HEK293 (cell line): ENCODE data around the gene ARHGAP23.

Source experiments
- KLF16 ChIP-seq: fragments of 450-650 bp; formaldehyde crosslinking; IDR thresholded peaks from 2 replicates; pipeline ENCODE4 v1.5.1; 2017; ENCODE audit warnings: missing biosample characterization, missing genetic modification characterization
- ZBTB1 ChIP-seq: fragments of 450-650 bp; formaldehyde crosslinking; IDR thresholded peaks from 2 replicates; pipeline ENCODE4 v1.5.1; 2016; ENCODE audit warnings: missing biosample characterization, missing genetic modification characterization
- ZBTB8A ChIP-seq: fragments of 450-650 bp; formaldehyde crosslinking; IDR thresholded peaks from 2 replicates; pipeline ENCODE4 v1.5.1; 2016; ENCODE audit warnings: missing biosample characterization, missing genetic modification characterization
- ZNF292 ChIP-seq: fragments of 450-650 bp; formaldehyde crosslinking; IDR thresholded peaks from 2 replicates; pipeline ENCODE4 v1.5.1; 2016; ENCODE audit warnings: low read depth, missing biosample characterization, missing genetic modification characterization, borderline replicate concordance
- ZNF530 ChIP-seq: fragments of 450-650 bp; formaldehyde crosslinking; IDR thresholded peaks from 2 replicates; pipeline ENCODE4 v1.5.1; 2016; ENCODE audit warnings: low read depth, missing biosample characterization, missing genetic modification characterization
- ZNF660 ChIP-seq: fragments of 450-650 bp; IDR thresholded peaks from 2 replicates; pipeline ENCODE4 v1.5.1; 2018; ENCODE audit warnings: missing biosample characterization, mild to moderate bottlenecking, missing genetic modification characterization
- ZNF776 ChIP-seq: fragments of 450-650 bp; formaldehyde crosslinking; IDR thresholded peaks from 2 replicates; pipeline ENCODE4 v1.5.0; 2017; ENCODE audit warnings: missing biosample characterization, missing genetic modification characterization, borderline replicate concordance
- TF ChIP-seq, protein P1 (sequence below): fragments of 450-650 bp; formaldehyde crosslinking; IDR thresholded peaks from 2 replicates; pipeline ENCODE4 v1.5.1; 2016; ENCODE audit warnings: missing biosample characterization, missing genetic modification characterization
- TF ChIP-seq, protein P2 (sequence below): fragments of 450-650 bp; formaldehyde crosslinking; IDR thresholded peaks from 2 replicates; pipeline ENCODE4 v1.5.1; 2016; ENCODE audit warnings: missing biosample characterization, missing genetic modification characterization
- TF ChIP-seq, protein P3 (sequence below): fragments of 450-650 bp; formaldehyde crosslinking; IDR thresholded peaks from 2 replicates; pipeline ENCODE4 v1.5.1; 2016; ENCODE audit warnings: missing biosample characterization, missing genetic modification characterization, low read depth
- TF ChIP-seq, protein P4 (sequence below): fragments of 450-650 bp; formaldehyde crosslinking; IDR thresholded peaks from 2 replicates; pipeline ENCODE4 v1.5.1; 2016; ENCODE audit warnings: missing biosample characterization, missing genetic modification characterization
- TF ChIP-seq, protein P5 (sequence below): fragments of 450-650 bp; formaldehyde crosslinking; IDR thresholded peaks from 2 replicates; pipeline ENCODE4 v1.5.1; 2016; ENCODE audit warnings: missing biosample characterization, missing genetic modification characterization
- TF ChIP-seq, protein P6 (sequence below): fragments of 450-650 bp; formaldehyde crosslinking; IDR thresholded peaks from 2 replicates; pipeline ENCODE4 v1.5.1; 2017; ENCODE audit warnings: missing biosample characterization, missing genetic modification characterization
- TF ChIP-seq, protein P7 (sequence below): fragments of 450-650 bp; formaldehyde crosslinking; IDR thresholded peaks from 2 replicates; pipeline ENCODE4 v1.5.0; 2017; ENCODE audit warnings: missing biosample characterization, missing genetic modification characterization, borderline replicate concordance

DNA sequence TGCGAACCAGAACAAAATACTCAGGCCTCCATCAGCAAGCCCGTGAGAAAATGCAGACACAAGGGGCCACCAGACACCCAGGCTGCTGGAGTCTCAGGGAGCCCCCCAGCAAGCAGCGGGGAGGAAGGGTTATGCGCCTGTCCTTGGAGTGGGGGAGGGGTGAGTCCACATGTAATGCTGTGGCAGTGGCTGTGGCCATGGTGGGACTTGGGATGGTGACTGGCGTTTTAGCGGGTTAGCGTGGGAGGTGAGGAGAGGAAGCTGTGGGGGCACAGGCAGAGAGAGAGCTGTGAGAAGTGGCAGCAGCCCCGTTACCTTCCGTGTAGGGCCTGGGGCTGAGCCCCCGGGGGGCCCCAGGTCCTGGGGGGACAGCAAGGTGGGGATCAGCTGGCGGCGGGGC is 119.2 kb downstream of the ARHGAP23 start:
- TF ChIP-seq, protein P1, sequence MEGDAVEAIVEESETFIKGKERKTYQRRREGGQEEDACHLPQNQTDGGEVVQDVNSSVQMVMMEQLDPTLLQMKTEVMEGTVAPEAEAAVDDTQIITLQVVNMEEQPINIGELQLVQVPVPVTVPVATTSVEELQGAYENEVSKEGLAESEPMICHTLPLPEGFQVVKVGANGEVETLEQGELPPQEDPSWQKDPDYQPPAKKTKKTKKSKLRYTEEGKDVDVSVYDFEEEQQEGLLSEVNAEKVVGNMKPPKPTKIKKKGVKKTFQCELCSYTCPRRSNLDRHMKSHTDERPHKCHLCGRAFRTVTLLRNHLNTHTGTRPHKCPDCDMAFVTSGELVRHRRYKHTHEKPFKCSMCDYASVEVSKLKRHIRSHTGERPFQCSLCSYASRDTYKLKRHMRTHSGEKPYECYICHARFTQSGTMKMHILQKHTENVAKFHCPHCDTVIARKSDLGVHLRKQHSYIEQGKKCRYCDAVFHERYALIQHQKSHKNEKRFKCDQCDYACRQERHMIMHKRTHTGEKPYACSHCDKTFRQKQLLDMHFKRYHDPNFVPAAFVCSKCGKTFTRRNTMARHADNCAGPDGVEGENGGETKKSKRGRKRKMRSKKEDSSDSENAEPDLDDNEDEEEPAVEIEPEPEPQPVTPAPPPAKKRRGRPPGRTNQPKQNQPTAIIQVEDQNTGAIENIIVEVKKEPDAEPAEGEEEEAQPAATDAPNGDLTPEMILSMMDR (tag by site-specific recombination) = no peak
- no peak for TF ChIP-seq ZBTB1 (tag by site-specific recombination)
- TF ChIP-seq, protein P2, sequence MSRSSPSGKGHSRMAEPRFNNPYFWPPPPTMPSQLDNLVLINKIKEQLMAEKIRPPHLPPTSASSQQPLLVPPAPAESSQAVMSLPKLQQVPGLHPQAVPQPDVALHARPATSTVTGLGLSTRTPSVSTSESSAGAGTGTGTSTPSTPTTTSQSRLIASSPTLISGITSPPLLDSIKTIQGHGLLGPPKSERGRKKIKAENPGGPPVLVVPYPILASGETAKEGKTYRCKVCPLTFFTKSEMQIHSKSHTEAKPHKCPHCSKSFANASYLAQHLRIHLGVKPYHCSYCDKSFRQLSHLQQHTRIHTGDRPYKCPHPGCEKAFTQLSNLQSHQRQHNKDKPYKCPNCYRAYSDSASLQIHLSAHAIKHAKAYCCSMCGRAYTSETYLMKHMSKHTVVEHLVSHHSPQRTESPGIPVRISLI (tag by site-specific recombination) = no peak
- TF ChIP-seq, protein P3, sequence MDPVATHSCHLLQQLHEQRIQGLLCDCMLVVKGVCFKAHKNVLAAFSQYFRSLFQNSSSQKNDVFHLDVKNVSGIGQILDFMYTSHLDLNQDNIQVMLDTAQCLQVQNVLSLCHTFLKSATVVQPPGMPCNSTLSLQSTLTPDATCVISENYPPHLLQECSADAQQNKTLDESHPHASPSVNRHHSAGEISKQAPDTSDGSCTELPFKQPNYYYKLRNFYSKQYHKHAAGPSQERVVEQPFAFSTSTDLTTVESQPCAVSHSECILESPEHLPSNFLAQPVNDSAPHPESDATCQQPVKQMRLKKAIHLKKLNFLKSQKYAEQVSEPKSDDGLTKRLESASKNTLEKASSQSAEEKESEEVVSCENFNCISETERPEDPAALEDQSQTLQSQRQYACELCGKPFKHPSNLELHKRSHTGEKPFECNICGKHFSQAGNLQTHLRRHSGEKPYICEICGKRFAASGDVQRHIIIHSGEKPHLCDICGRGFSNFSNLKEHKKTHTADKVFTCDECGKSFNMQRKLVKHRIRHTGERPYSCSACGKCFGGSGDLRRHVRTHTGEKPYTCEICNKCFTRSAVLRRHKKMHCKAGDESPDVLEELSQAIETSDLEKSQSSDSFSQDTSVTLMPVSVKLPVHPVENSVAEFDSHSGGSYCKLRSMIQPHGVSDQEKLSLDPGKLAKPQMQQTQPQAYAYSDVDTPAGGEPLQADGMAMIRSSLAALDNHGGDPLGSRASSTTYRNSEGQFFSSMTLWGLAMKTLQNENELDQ (tag by site-specific recombination) = no peak
- TF ChIP-seq, protein P4, sequence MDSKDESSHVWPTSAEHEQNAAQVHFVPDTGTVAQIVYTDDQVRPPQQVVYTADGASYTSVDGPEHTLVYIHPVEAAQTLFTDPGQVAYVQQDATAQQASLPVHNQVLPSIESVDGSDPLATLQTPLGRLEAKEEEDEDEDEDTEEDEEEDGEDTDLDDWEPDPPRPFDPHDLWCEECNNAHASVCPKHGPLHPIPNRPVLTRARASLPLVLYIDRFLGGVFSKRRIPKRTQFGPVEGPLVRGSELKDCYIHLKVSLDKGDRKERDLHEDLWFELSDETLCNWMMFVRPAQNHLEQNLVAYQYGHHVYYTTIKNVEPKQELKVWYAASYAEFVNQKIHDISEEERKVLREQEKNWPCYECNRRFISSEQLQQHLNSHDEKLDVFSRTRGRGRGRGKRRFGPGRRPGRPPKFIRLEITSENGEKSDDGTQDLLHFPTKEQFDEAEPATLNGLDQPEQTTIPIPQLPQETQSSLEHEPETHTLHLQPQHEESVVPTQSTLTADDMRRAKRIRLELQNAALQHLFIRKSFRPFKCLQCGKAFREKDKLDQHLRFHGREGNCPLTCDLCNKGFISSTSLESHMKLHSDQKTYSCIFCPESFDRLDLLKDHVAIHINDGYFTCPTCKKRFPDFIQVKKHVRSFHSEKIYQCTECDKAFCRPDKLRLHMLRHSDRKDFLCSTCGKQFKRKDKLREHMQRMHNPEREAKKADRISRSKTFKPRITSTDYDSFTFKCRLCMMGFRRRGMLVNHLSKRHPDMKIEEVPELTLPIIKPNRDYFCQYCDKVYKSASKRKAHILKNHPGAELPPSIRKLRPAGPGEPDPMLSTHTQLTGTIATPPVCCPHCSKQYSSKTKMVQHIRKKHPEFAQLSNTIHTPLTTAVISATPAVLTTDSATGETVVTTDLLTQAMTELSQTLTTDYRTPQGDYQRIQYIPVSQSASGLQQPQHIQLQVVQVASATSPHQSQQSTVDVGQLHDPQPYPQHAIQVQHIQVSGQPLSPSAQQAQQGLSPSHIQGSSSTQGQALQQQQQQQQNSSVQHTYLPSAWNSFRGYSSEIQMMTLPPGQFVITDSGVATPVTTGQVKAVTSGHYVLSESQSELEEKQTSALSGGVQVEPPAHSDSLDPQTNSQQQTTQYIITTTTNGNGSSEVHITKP (tag by site-specific recombination) = no peak
- TF ChIP-seq, protein P5, sequence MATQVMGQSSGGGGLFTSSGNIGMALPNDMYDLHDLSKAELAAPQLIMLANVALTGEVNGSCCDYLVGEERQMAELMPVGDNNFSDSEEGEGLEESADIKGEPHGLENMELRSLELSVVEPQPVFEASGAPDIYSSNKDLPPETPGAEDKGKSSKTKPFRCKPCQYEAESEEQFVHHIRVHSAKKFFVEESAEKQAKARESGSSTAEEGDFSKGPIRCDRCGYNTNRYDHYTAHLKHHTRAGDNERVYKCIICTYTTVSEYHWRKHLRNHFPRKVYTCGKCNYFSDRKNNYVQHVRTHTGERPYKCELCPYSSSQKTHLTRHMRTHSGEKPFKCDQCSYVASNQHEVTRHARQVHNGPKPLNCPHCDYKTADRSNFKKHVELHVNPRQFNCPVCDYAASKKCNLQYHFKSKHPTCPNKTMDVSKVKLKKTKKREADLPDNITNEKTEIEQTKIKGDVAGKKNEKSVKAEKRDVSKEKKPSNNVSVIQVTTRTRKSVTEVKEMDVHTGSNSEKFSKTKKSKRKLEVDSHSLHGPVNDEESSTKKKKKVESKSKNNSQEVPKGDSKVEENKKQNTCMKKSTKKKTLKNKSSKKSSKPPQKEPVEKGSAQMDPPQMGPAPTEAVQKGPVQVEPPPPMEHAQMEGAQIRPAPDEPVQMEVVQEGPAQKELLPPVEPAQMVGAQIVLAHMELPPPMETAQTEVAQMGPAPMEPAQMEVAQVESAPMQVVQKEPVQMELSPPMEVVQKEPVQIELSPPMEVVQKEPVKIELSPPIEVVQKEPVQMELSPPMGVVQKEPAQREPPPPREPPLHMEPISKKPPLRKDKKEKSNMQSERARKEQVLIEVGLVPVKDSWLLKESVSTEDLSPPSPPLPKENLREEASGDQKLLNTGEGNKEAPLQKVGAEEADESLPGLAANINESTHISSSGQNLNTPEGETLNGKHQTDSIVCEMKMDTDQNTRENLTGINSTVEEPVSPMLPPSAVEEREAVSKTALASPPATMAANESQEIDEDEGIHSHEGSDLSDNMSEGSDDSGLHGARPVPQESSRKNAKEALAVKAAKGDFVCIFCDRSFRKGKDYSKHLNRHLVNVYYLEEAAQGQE (tag by site-specific recombination) = no peak
- no peak for TF ChIP-seq ZNF660 (tag by site-specific recombination)
- no peak for TF ChIP-seq KLF16
- TF ChIP-seq ZNF530 = no peak
- TF ChIP-seq, protein P6, sequence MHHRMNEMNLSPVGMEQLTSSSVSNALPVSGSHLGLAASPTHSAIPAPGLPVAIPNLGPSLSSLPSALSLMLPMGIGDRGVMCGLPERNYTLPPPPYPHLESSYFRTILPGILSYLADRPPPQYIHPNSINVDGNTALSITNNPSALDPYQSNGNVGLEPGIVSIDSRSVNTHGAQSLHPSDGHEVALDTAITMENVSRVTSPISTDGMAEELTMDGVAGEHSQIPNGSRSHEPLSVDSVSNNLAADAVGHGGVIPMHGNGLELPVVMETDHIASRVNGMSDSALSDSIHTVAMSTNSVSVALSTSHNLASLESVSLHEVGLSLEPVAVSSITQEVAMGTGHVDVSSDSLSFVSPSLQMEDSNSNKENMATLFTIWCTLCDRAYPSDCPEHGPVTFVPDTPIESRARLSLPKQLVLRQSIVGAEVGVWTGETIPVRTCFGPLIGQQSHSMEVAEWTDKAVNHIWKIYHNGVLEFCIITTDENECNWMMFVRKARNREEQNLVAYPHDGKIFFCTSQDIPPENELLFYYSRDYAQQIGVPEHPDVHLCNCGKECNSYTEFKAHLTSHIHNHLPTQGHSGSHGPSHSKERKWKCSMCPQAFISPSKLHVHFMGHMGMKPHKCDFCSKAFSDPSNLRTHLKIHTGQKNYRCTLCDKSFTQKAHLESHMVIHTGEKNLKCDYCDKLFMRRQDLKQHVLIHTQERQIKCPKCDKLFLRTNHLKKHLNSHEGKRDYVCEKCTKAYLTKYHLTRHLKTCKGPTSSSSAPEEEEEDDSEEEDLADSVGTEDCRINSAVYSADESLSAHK (tag by site-specific recombination) = no peak
- TF ChIP-seq, protein P7, sequence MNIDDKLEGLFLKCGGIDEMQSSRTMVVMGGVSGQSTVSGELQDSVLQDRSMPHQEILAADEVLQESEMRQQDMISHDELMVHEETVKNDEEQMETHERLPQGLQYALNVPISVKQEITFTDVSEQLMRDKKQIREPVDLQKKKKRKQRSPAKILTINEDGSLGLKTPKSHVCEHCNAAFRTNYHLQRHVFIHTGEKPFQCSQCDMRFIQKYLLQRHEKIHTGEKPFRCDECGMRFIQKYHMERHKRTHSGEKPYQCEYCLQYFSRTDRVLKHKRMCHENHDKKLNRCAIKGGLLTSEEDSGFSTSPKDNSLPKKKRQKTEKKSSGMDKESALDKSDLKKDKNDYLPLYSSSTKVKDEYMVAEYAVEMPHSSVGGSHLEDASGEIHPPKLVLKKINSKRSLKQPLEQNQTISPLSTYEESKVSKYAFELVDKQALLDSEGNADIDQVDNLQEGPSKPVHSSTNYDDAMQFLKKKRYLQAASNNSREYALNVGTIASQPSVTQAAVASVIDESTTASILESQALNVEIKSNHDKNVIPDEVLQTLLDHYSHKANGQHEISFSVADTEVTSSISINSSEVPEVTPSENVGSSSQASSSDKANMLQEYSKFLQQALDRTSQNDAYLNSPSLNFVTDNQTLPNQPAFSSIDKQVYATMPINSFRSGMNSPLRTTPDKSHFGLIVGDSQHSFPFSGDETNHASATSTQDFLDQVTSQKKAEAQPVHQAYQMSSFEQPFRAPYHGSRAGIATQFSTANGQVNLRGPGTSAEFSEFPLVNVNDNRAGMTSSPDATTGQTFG (tag by site-specific recombination) = no peak
- TF ChIP-seq ZBTB8A (tag by site-specific recombination) = no peak
- TF ChIP-seq ZNF776 = no peak
- TF ChIP-seq ZNF292 = no peak
